ENCODE data around the gene WWP2.
"Not testable (repeated sequence)": the region's sequence is repeated elsewhere in the genome, so short reads cannot be mapped to it uniquely, and the experiment has no call there.

The WWP2 gene

DNA sequence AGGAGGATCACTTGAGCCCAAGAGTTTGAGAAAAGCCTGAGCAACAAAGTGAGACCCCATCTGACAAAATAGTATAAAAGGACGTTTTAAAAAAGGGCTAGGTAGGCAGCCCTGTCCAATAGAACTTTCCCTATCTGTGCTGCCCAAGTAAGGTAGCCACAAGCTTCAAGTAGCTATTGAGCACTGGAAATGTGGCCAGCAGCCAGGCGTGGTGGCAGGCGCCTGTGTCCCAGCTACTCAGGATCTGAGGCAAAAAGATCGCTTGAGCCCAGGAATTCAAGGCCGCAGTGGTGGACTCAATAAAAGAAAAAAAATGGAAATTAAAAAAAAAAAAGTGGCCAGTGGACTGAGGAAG, 34.2 kb upstream of the WWP2 start:
- Histone ChIP-seq H3K4me3 (ENCODE audit: low read depth, low read length) (no peak overlapping the region), H3K36me3 (replicated peaks) (no peaks in the 10 kb centered on the region), H3K27me3 (replicated peaks) (no peaks in the 10 kb centered on the region), H3K27ac (peak overlapping the region; percentile 87)
- TF ChIP-seq, protein P1, sequence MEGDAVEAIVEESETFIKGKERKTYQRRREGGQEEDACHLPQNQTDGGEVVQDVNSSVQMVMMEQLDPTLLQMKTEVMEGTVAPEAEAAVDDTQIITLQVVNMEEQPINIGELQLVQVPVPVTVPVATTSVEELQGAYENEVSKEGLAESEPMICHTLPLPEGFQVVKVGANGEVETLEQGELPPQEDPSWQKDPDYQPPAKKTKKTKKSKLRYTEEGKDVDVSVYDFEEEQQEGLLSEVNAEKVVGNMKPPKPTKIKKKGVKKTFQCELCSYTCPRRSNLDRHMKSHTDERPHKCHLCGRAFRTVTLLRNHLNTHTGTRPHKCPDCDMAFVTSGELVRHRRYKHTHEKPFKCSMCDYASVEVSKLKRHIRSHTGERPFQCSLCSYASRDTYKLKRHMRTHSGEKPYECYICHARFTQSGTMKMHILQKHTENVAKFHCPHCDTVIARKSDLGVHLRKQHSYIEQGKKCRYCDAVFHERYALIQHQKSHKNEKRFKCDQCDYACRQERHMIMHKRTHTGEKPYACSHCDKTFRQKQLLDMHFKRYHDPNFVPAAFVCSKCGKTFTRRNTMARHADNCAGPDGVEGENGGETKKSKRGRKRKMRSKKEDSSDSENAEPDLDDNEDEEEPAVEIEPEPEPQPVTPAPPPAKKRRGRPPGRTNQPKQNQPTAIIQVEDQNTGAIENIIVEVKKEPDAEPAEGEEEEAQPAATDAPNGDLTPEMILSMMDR (IDR thresholded peaks at IDR 0.05; ENCODE audit: low read depth, low read length, missing control alignments), result no peak
- in situ Hi-C loops (cut with HindIII; ENCODE audit: low pct_ligation_motif_present, low sequenced_read_pairs), result no loop called here
- no peak for DNase-seq

DNA sequence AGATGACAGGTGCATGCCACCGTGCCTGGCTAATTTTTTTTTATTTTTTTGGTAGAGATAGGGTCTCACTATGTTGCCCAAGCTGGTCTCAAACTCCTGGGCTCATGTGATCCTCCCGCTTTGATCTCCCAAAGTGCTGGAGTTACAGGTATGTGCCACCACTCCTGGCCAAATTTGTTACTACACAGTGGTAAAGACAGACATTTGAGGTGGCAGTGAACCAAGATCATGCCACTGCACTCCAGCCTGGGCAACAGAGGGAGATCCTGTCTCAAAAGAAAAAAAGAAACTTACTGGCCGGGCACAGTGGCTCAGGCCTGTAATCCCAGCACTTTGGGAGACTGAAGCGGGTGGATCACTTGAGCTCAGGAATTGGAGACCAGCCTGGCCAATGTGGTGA, 33.1 kb upstream of the WWP2 start:
- H3K36me3 ChIP-seq (replicated peaks); H3K27ac ChIP-seq; in situ Hi-C loops (cut with HindIII; ENCODE audit: low pct_ligation_motif_present, low sequenced_read_pairs); H3K27me3 ChIP-seq (replicated peaks); H3K4me3 ChIP-seq (ENCODE audit: low read depth, low read length); DNase-seq: not testable (repeated sequence)

DNA sequence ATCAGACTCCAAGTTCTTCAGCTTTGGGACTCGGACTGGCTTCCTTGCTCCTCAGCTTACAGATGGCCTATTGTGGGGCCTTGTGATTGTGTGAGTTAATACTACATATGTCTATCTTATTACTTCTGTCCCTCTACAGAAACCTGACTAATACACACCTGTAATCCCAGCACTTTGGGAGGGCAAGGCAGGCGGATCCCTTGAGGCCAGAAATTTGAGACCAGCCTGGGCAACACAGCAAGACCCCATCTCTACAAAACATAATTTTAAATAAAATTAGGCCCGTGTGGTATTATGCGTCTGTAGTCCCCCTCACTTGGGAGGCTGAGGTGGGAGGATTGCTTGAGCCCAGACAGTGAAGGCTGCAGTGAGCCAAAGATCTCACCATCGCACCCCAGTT, 30.9 kb upstream of the WWP2 start:
- H3K27ac ChIP-seq; H3K27me3 ChIP-seq (replicated peaks); H3K4me3 ChIP-seq (ENCODE audit: low read depth, low read length); DNase-seq; H3K36me3 ChIP-seq (replicated peaks); in situ Hi-C loops (cut with HindIII; ENCODE audit: low pct_ligation_motif_present, low sequenced_read_pairs): not testable (repeated sequence)

DNA sequence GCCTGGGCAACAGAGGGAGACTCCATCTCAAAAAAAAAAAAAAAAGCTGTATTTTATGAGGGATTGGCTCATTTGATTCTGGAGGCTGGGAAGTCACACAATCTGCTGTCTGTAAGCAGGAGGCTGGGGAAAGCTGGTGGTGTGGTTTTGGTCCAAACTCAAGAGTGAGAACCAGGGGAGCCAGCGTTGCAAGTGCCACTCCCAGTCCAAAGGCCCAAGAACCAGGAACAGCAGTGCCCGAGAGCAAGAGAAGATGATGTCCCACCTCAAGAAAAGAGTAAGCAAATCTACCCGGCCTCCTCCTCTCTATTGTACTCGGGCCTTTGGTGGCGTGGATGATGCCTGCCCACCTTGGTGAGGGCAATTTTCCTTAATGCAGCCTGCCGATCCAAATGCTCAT, 30.0 kb upstream of the WWP2 start:
- no peak overlapping the region for H3K27ac ChIP-seq
- TF ChIP-seq, protein P1 (IDR thresholded peaks at IDR 0.05; ENCODE audit: low read depth, low read length, missing control alignments), result no peak
- DNase-seq, result no peak
- H3K36me3 ChIP-seq (replicated peaks), result no peaks in the 10 kb centered on the region
- in situ Hi-C loops (cut with HindIII; ENCODE audit: low pct_ligation_motif_present, low sequenced_read_pairs), result no loop called here
- H3K27me3 ChIP-seq (replicated peaks), result no peaks in the 10 kb centered on the region
- H3K4me3 ChIP-seq (ENCODE audit: low read depth, low read length), result no peak overlapping the region

DNA sequence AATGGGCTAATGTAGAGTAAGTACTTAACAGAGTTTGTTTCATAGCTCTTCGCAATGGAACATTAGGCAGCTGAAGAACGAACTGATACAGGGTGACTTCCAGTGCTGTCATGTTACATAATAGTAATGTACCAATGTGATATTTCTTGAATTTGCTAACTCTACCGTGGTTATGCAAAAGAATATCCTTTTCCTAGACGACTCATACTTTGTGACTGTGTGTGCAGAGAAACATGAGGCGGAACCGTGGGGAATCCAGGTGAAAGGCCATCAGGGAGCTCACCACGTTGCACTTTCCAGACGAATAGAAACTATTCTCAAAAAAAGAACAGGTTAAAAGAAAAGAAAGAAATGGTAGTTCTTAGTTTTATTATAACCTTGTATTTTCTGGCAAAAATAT, 20.6 kb upstream of the WWP2 start:
- Histone ChIP-seq H3K27ac (no peak overlapping the region), H3K36me3 (replicated peaks) (peaks cover 62% of the 10 kb centered on the region), H3K27me3 (replicated peaks) (no peaks in the 10 kb centered on the region), H3K4me3 (ENCODE audit: low read depth, low read length) (no peak overlapping the region)
- peak; percentile 8 for DNase-seq
- in situ Hi-C loops (cut with HindIII; ENCODE audit: low pct_ligation_motif_present, low sequenced_read_pairs), result no loop called here
- TF ChIP-seq, protein P1 (IDR thresholded peaks at IDR 0.05; ENCODE audit: low read depth, low read length, missing control alignments), result no peak

DNA sequence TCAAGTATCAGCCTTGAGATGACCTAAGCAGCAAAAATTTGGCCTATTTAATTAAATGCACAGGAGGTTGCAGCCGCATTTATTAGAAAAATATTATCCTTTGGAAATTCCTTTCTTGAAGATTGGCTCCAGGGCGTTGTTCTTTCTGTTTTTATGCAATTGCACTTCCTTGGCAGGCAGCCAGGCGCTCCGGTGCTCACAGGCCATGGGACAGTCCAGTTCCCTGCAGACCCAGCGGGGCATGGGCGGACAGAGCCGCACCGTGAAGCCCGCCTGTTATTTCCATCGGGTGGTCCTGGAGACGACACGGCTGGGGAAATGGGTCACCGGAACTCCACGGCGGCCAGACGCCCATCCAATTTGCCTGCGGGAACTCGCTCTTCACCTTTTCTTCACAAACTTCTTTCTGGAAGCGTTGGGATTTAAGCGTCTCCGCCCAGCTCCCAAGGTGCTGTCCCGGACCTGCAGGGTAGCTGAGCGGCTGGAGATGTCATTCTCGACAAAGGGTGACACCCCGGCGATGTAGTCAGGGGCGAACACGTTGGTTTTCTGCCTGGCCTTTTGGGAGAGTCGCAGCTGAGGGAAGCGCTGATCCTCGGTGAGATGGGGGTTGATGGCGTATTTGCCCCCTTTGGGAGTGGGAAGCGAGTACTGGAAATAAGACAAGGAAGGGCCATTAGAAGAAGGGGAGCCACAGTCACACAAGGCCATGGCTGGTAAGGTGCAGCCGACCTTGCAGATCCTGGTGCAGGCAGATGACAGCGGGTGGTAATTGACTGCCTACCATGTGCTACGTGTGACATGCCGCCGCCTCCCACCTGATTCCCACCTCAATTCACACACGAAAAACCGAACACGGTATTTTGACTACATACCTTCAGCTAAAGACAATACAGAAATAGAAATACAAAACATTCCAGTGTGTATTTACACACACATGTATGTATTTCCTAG, 19.9 kb upstream of the WWP2 start:
- Histone ChIP-seq H3K27me3 (replicated peaks) (no peaks in the 10 kb centered on the region), H3K27ac (no peak overlapping the region), H3K36me3 (replicated peaks) (peaks cover 67% of the 10 kb centered on the region), H3K4me3 (ENCODE audit: low read depth, low read length) (no peak overlapping the region)
- TF ChIP-seq, protein P1 (IDR thresholded peaks at IDR 0.05; ENCODE audit: low read depth, low read length, missing control alignments), result no peak
- in situ Hi-C loops (cut with HindIII; ENCODE audit: low pct_ligation_motif_present, low sequenced_read_pairs), result no loop called here
- DNase-seq, result peak; percentile 57
